Right renal cortex interstitium (tissue), 3 donors: ENCODE results near the gene CERS2. TPM values are rescaled to one million over a fixed set of nuclear protein-coding genes. Genes with fewer than 3 reads are reported as not detected.
A peak's percentile ranks its signal among the peaks of the same experiment; 100 is the strongest.

Experiments used
- DNase-seq, 3 donors: peaks; one replicate each; pipeline ENCODE4 v3.0.0-alpha.2; 2013; ENCODE audit warnings: low read depth in 3 of 3, low spot score in 2 of 3
- polyA plus RNA-seq, 3 donors: library from polyadenylated mRNA; unstranded; fragments of 120-200 nt; gene quantifications; one replicate each; pipeline ENCODE4 v1.2.1, GENCODE V29; 2013; ENCODE audit not compliant: insufficient read length in 3 of 3

The CERS2 gene
- polyA plus RNA-seq, 3 donors: 297 to 304 (median 298) TPM

- no peak for DNase-seq
Observed at GRCh38 chr1:150999051-150999674, 24.5 kb upstream of the CERS2 start.

- DNase-seq: no peak
Observed at GRCh38 chr1:150997949-150998348, 23.3 kb upstream of the CERS2 start.

- no peak for DNase-seq
Observed at GRCh38 chr1:150997126-150997872, 22.7 kb upstream of the CERS2 start.

GRCh38 chr1:150995896-150996295 lies 21.3 kb upstream of the CERS2 start:
- DNase-seq: no peak

- no peak for DNase-seq
Observed at GRCh38 chr1:150995460-150995859, 20.8 kb upstream of the CERS2 start.

GRCh38 chr1:150994248-150994647 lies 19.6 kb upstream of the CERS2 start:
- DNase-seq: no peak

GRCh38 chr1:150992626-150993025 lies 18.0 kb upstream of the CERS2 start:
- no peak for DNase-seq

- no peak for DNase-seq
Observed at GRCh38 chr1:150987924-150988323, 13.3 kb upstream of the CERS2 start.

GRCh38 chr1:150985179-150985825 lies 10.7 kb upstream of the CERS2 start:
- no peak for DNase-seq

GRCh38 chr1:150981805-150982712 lies 7.4 kb upstream of the CERS2 start, which contains the start of gene ANXA9:
ANXA9 (plus strand) TSS chr1:150982292; CDS start chr1:150983106, 814 bp downstream.
- DNase-seq: no peak

- DNase-seq: no peak
Observed at GRCh38 chr1:150981177-150981804, 6.7 kb upstream of the CERS2 start.

GRCh38 chr1:150979092-150980056 lies 4.7 kb upstream of the CERS2 start:
- peak; percentile 81 to 89 (median 86) for DNase-seq

- DNase-seq: no peak
Observed at GRCh38 chr1:150976879-150977694, 2.5 kb upstream of the CERS2 start.

GRCh38 chr1:150976401-150976821 lies 1.8 kb upstream of the CERS2 start:
- DNase-seq: no peak

- DNase-seq: no peak
Observed at GRCh38 chr1:150973836-150974579, 627 bp downstream of the CERS2 start.

GRCh38 chr1:150973258-150973835 lies 1.3 kb downstream of the CERS2 start:
- DNase-seq: no peak

GRCh38 chr1:150972417-150972940 lies 2.2 kb downstream of the CERS2 start:
- no peak for DNase-seq
